ENCODE measurements around the gene SUMF2. TPM values are rescaled to one million over a fixed set of nuclear protein-coding genes. Genes with fewer than 3 reads are reported as not detected.
"Not testable (repeated sequence)": the region's sequence is repeated elsewhere in the genome, so short reads cannot be mapped to it uniquely, and the experiment has no call there.

The SUMF2 gene
- 131 TPM for polyA plus RNA-seq (2013, experiment 1 of 2)
- 133 TPM for polyA plus RNA-seq (2013, experiment 2 of 2)

DNA sequence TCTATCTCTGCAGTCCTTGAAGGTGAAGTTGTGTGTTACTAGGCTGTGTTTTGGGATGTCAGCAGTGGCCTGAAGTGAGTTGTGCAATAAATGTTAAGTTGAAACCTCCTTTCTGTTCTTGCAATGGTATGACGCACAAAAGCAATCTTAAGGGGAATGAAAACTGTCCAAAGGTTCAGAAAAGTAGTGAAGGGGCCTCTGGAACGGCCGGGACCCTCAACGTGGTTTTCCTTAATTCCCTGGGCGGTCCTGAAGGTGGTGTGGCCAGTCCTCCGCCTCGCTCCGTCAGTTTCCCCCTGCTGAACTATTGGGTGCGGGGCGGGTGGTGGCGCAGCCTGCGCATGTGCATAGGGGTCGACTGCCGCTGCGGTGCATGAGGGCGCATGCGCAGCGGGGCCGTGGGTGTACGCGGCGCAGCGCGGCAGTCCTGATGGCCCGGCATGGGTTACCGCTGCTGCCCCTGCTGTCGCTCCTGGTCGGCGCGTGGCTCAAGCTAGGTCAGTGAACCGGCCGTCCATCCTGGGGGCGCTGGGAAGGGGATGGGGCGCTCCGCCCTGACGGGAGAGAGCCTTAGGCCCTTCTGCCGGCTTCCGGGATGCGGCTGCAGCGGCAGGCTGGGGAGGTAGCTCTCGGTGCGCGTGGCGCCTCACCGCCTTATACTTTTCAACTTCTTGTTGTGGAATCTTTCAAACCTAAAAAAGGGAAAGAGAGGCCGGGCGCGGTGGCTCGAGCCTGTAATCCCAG is at the start of gene SUMF2:
Gene SUMF2 (plus strand): TSS at position 405 of the 744 bp plus-strand sequence. CDS start 26 bp downstream, at position 431.
- Histone ChIP-seq H3K27me3 (ENCODE audit: control insufficient read depth in 1 of 2, insufficient read depth in 1 of 2, low read length in 2 of 2) (no peaks in the 10 kb centered on the region), H2BK12ac (ENCODE audit: low read length in 2 of 2) (peak within 1 kb of the TSS in 1 of 2 experiments; percentile 69), H3K27ac (ENCODE audit: low read length, poor library complexity, severe bottlenecking) (peak within 1 kb of the TSS; percentile 85)

DNA sequence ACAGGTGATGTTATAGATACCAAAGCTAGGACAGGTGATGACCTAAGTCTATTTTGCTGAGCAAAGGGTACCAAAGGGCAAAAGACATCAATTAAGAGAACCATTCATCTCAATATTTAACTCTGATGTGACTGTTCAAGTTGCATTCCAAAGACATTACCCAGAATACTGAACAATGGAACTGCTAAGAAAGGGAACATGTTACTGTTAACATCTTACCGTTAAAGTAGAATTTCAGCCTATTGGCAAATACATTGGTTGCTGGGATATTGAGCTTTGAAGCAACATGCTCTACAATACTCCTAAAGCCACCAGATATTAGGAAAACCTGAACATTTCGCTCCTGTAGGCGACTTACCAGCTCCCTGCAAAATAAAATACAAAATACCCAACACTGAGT is 47.1 kb upstream of the SUMF2 start:
- not testable (repeated sequence) for H4K91ac ChIP-seq (ENCODE audit: low read length); H3K9ac ChIP-seq (ENCODE audit: low read length); H2BK5ac ChIP-seq (ENCODE audit: low read depth, low read length, poor library complexity, severe bottlenecking); H3K4ac ChIP-seq (ENCODE audit: low read depth in 1 of 2, low read length in 2 of 2); H3K18ac ChIP-seq (ENCODE audit: low read depth in 1 of 2, low read length in 2 of 2); H2AK5ac ChIP-seq (ENCODE audit: low read length, severe bottlenecking); H2BK120ac ChIP-seq (ENCODE audit: low read depth, low read length); H3K14ac ChIP-seq (ENCODE audit: low read length in 2 of 2); H3K4me3 ChIP-seq (ENCODE audit: insufficient read depth in 1 of 2, low read depth in 1 of 2, low read length in 2 of 2); H3K9me3 ChIP-seq (ENCODE audit: control insufficient read depth, low read length); H3K79me1 ChIP-seq (replicated peaks; ENCODE audit: low read length, poor library complexity, severe bottlenecking); H3K23ac ChIP-seq (ENCODE audit: low read length in 2 of 2); DNase-seq; H2BK12ac ChIP-seq (ENCODE audit: low read length in 2 of 2); H4K8ac ChIP-seq (ENCODE audit: low read length); H3K27me3 ChIP-seq (ENCODE audit: control insufficient read depth in 1 of 2, insufficient read depth in 1 of 2, low read length in 2 of 2); H2BK15ac ChIP-seq (ENCODE audit: low read depth, poor library complexity, severe bottlenecking); H3K4me2 ChIP-seq (ENCODE audit: low read length, poor library complexity, severe bottlenecking); H2AFZ ChIP-seq (ENCODE audit: low read depth, low read length); H3K27ac ChIP-seq (ENCODE audit: low read length, poor library complexity, severe bottlenecking); H3K4me1 ChIP-seq (ENCODE audit: control insufficient read depth, insufficient read depth, low read depth, low read length)
- WGBS: 100% methylated on average over 1 of the region's 3 CpGs
- H3K36me3 ChIP-seq (ENCODE audit: control insufficient read depth in 1 of 2, insufficient read depth in 2 of 2, low read depth in 1 of 2, low read length in 2 of 2): peaks cover 29 to 42% of the 10 kb centered on the region in 2 experiments

More for the DNA sequence above, at the start of gene SUMF2:
- peak within 1 kb of the TSS; percentile 73 for H2BK120ac ChIP-seq (ENCODE audit: low read depth, low read length)
- H2BK5ac ChIP-seq (ENCODE audit: low read depth, low read length, poor library complexity, severe bottlenecking): peak within 1 kb of the TSS; percentile 22
- H3K4me1 ChIP-seq (ENCODE audit: control insufficient read depth, insufficient read depth, low read depth, low read length): peaks cover 5% of the 10 kb centered on the region
- peak within 1 kb of the TSS; percentile 26 for H2BK15ac ChIP-seq (ENCODE audit: low read depth, poor library complexity, severe bottlenecking)
- no peaks in the 10 kb centered on the region for H3K9me3 ChIP-seq (ENCODE audit: control insufficient read depth, low read length)
- 2% methylated on average over 34 of the region's 49 CpGs for WGBS
- peak within 1 kb of the TSS; percentile 97 for H3K9ac ChIP-seq (ENCODE audit: low read length)
- H3K18ac ChIP-seq (ENCODE audit: low read depth in 1 of 2, low read length in 2 of 2): peak within 1 kb of the TSS; percentile 88 to 91
- peak within 1 kb of the TSS; percentile 46 for H2AK5ac ChIP-seq (ENCODE audit: low read length, severe bottlenecking)
- peaks cover 13 to 63% of the 10 kb centered on the region in 2 experiments for H3K36me3 ChIP-seq (ENCODE audit: control insufficient read depth in 1 of 2, insufficient read depth in 2 of 2, low read depth in 1 of 2, low read length in 2 of 2)
- peak within 1 kb of the TSS; percentile 71 for H3K4me2 ChIP-seq (ENCODE audit: low read length, poor library complexity, severe bottlenecking)
- H3K23ac ChIP-seq (ENCODE audit: low read length in 2 of 2): peak within 1 kb of the TSS in 1 of 2 experiments; percentile 75
- peak within 1 kb of the TSS; percentile 91 for H4K91ac ChIP-seq (ENCODE audit: low read length)
- H3K4ac ChIP-seq (ENCODE audit: low read depth in 1 of 2, low read length in 2 of 2): peak within 1 kb of the TSS; percentile 75 to 83
- peak within 1 kb of the TSS; percentile 66 for H2AFZ ChIP-seq (ENCODE audit: low read depth, low read length)
- peak within 1 kb of the TSS; percentile 35 for H4K8ac ChIP-seq (ENCODE audit: low read length)
- DNase-seq: peak; percentile 92
- H3K79me1 ChIP-seq (replicated peaks; ENCODE audit: low read length, poor library complexity, severe bottlenecking): peaks cover 8% of the 10 kb centered on the region
- peak within 1 kb of the TSS in 1 of 2 experiments; percentile 73 for H3K14ac ChIP-seq (ENCODE audit: low read length in 2 of 2)
- H3K4me3 ChIP-seq (ENCODE audit: insufficient read depth in 1 of 2, low read depth in 1 of 2, low read length in 2 of 2): peak within 1 kb of the TSS; percentile 78 to 96

DNA sequence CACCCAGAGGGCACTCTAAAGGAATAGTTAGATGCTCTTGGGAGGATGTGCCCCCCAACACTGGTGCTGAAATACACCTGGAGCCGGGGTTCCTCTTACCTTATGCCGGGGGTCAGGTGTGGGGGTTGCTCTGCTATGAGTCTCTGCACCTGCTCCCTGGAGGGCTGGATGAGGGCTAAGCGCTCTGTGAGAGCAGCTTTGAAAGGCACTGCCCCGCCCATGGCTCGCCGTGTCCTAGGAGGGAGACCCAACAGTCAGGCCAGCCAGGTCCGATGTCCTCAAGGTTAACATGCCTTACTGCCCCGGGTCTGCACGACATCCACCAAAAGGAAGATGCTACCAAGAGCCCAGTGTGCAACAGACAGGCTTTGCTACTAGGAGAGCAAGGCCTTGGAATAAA is 44.6 kb upstream of the SUMF2 start:
- no peaks in the 10 kb centered on the region for H3K27me3 ChIP-seq (ENCODE audit: control insufficient read depth in 1 of 2, insufficient read depth in 1 of 2, low read length in 2 of 2)

DNA sequence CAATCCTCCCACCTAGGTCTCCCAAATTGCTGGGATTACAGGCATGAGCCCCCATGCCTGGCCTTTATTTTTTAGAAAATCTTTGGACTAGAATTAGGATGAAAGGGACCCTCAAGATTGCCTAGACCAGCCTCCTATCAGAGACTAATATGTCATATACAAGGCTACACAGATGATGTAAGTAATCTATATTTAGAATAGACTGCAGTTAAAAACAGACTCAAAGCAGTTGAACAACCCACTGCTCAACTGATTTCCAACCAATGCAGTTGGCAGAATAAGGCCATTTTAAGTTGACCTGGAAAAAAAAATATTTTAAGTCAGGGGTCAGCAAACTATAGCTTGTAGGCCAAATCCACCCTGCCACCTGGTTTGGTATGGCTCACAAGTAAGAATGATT is 40.6 kb upstream of the SUMF2 start:
- Histone ChIP-seq H3K18ac (ENCODE audit: low read depth in 1 of 2, low read length in 2 of 2) (no peak overlapping the region), H3K4ac (ENCODE audit: low read depth in 1 of 2, low read length in 2 of 2) (no peak overlapping the region), H2BK15ac (ENCODE audit: low read depth, poor library complexity, severe bottlenecking) (no peak overlapping the region), H4K91ac (ENCODE audit: low read length) (no peak overlapping the region), H3K4me3 (ENCODE audit: insufficient read depth in 1 of 2, low read depth in 1 of 2, low read length in 2 of 2) (no peak overlapping the region), H2BK12ac (ENCODE audit: low read length in 2 of 2) (no peak overlapping the region), H3K23ac (ENCODE audit: low read length in 2 of 2) (no peak overlapping the region), H3K9ac (ENCODE audit: low read length) (no peak overlapping the region), H3K14ac (ENCODE audit: low read length in 2 of 2) (no peak overlapping the region), H2BK120ac (ENCODE audit: low read depth, low read length) (no peak overlapping the region), H3K9me3 (ENCODE audit: control insufficient read depth, low read length) (no peaks in the 10 kb centered on the region), H3K27me3 (ENCODE audit: control insufficient read depth in 1 of 2, insufficient read depth in 1 of 2, low read length in 2 of 2) (no peaks in the 10 kb centered on the region), H2BK5ac (ENCODE audit: low read depth, low read length, poor library complexity, severe bottlenecking) (no peak overlapping the region), H4K8ac (ENCODE audit: low read length) (no peak overlapping the region), H2AK5ac (ENCODE audit: low read length, severe bottlenecking) (no peak overlapping the region), H3K4me1 (ENCODE audit: control insufficient read depth, insufficient read depth, low read depth, low read length) (no peaks in the 10 kb centered on the region), H3K27ac (ENCODE audit: low read length, poor library complexity, severe bottlenecking) (no peak overlapping the region), H3K79me1 (replicated peaks; ENCODE audit: low read length, poor library complexity, severe bottlenecking) (peaks cover 9% of the 10 kb centered on the region), H3K36me3 (ENCODE audit: control insufficient read depth in 1 of 2, insufficient read depth in 2 of 2, low read depth in 1 of 2, low read length in 2 of 2) (peaks cover 19 to 30% of the 10 kb centered on the region in 2 experiments), H2AFZ (ENCODE audit: low read depth, low read length) (no peak overlapping the region), H3K4me2 (ENCODE audit: low read length, poor library complexity, severe bottlenecking) (no peak overlapping the region)
- DNase-seq: no peak

More for the DNA sequence above, 44.6 kb upstream of the SUMF2 start:
- Histone ChIP-seq H2BK120ac (ENCODE audit: low read depth, low read length) (no peak overlapping the region), H3K36me3 (ENCODE audit: control insufficient read depth in 1 of 2, insufficient read depth in 2 of 2, low read depth in 1 of 2, low read length in 2 of 2) (peaks cover 25 to 31% of the 10 kb centered on the region in 2 experiments), H3K4me3 (ENCODE audit: insufficient read depth in 1 of 2, low read depth in 1 of 2, low read length in 2 of 2) (no peak overlapping the region), H3K9me3 (ENCODE audit: control insufficient read depth, low read length) (no peaks in the 10 kb centered on the region), H3K23ac (ENCODE audit: low read length in 2 of 2) (no peak overlapping the region), H2BK15ac (ENCODE audit: low read depth, poor library complexity, severe bottlenecking) (no peak overlapping the region), H4K91ac (ENCODE audit: low read length) (no peak overlapping the region), H3K18ac (ENCODE audit: low read depth in 1 of 2, low read length in 2 of 2) (no peak overlapping the region), H4K8ac (ENCODE audit: low read length) (no peak overlapping the region), H2BK5ac (ENCODE audit: low read depth, low read length, poor library complexity, severe bottlenecking) (no peak overlapping the region), H3K4me1 (ENCODE audit: control insufficient read depth, insufficient read depth, low read depth, low read length) (no peaks in the 10 kb centered on the region), H3K9ac (ENCODE audit: low read length) (no peak overlapping the region), H3K4me2 (ENCODE audit: low read length, poor library complexity, severe bottlenecking) (no peak overlapping the region), H3K79me1 (replicated peaks; ENCODE audit: low read length, poor library complexity, severe bottlenecking) (peaks cover 2% of the 10 kb centered on the region), H3K4ac (ENCODE audit: low read depth in 1 of 2, low read length in 2 of 2) (no peak overlapping the region), H2AK5ac (ENCODE audit: low read length, severe bottlenecking) (no peak overlapping the region), H3K27ac (ENCODE audit: low read length, poor library complexity, severe bottlenecking) (no peak overlapping the region), H3K14ac (ENCODE audit: low read length in 2 of 2) (no peak overlapping the region), H2BK12ac (ENCODE audit: low read length in 2 of 2) (no peak overlapping the region), H2AFZ (ENCODE audit: low read depth, low read length) (no peak overlapping the region)
- WGBS: 84% methylated on average over 9 of the region's 9 CpGs
- no peak for DNase-seq

All from mesenchymal stem cell (in vitro differentiated cells and primary cell).